Liver (tissue), 9 donors: ENCODE results near the gene MDM4. TPM values are rescaled to one million over a fixed set of nuclear protein-coding genes. Genes with fewer than 3 reads are reported as not detected.
A peak's percentile ranks its signal among the peaks of the same experiment; 100 is the strongest.

Experiments used
- DNase-seq: peaks from one replicate; pipeline ENCODE4 v3.0.0-alpha.2; 2017; ENCODE audit warnings: low spot score
- H3K27ac ChIP-seq, 2 donors: one replicate each; pipeline ENCODE4 v1.7.0; 2013; ENCODE audit warnings: inconsistent platforms in 2 of 2, low read length in 2 of 2, control low read depth in 1 of 2, low read depth in 1 of 2, mild to moderate bottlenecking in 1 of 2
- H3K27me3 ChIP-seq, 4 donors: one replicate each; pipeline versions ENCODE4 v1.6.1 to v1.7.0; 2013; ENCODE audit warnings: low read length in 3 of 4, inconsistent platforms in 1 of 4, mild to moderate bottlenecking in 1 of 4, moderate library complexity in 1 of 4; ENCODE audit not compliant: control insufficient read depth in 4 of 4, insufficient read depth in 4 of 4
- H3K36me3 ChIP-seq, 4 donors: one replicate each; pipeline versions ENCODE4 v1.6.1 to v1.7.0; 2013; ENCODE audit warnings: low read length in 3 of 4, mild to moderate bottlenecking in 3 of 4, low read depth in 1 of 4, moderate library complexity in 1 of 4; ENCODE audit not compliant: control insufficient read depth in 4 of 4, insufficient read depth in 3 of 4
- H3K4me1 ChIP-seq, 4 donors: one replicate each; pipeline versions ENCODE4 v1.6.1 to v1.7.0; 2013; ENCODE audit warnings: low read length in 3 of 4, mild to moderate bottlenecking in 3 of 4, moderate library complexity in 1 of 4; ENCODE audit not compliant: control insufficient read depth in 4 of 4, insufficient read depth in 4 of 4
- H3K4me3 ChIP-seq, 3 donors: one replicate each; pipeline versions ENCODE4 v1.6.1 to v1.7.0; 2013; ENCODE audit warnings: low read length in 3 of 3, control low read depth in 1 of 3, low read depth in 1 of 3, mild to moderate bottlenecking in 1 of 3
- H3K9ac ChIP-seq, 2 donors: one replicate each; pipeline ENCODE4 v1.7.0; 2013; ENCODE audit warnings: low read length in 2 of 2, mild to moderate bottlenecking in 2 of 2, moderate library complexity in 2 of 2, control low read depth in 1 of 2, low read depth in 1 of 2
- H3K9me3 ChIP-seq, 4 donors: one replicate each; pipeline versions ENCODE4 v1.6.1 to v1.7.0; 2013; ENCODE audit warnings: low read length in 3 of 4; ENCODE audit not compliant: control insufficient read depth in 4 of 4
- CTCF ChIP-seq: fragments of 150-350 bp; IDR thresholded peaks from 2 replicates; pipeline ENCODE4 v1.5.1; 2017; ENCODE audit warnings: improper control_type of control experiment, low read depth, low read length; ENCODE audit not compliant: missing input control
- EGR1 ChIP-seq, 2 donors: IDR thresholded peaks; 2 replicates each; pipeline ENCODE4 v1.6.1; 2016 to 2018; ENCODE audit warnings: antibody characterized with exemption in 2 of 2, low read depth in 2 of 2
- FOXA2 ChIP-seq: IDR thresholded peaks from 2 replicates; pipeline ENCODE4 v1.6.1; 2016; ENCODE audit warnings: antibody characterized with exemption
- GABPA ChIP-seq, 2 donors: IDR thresholded peaks in 1 of 2; conservative IDR thresholded peaks in 1 of 2; 2 replicates each; pipeline ENCODE4 v1.6.1; 2016; ENCODE audit warnings: antibody characterized with exemption in 2 of 2, mild to moderate bottlenecking in 1 of 2, moderate library complexity in 1 of 2
- HNF4A ChIP-seq, 2 donors: conservative IDR thresholded peaks; 2 replicates each; pipeline ENCODE4 v1.6.1; 2016; ENCODE audit warnings: antibody characterized with exemption in 2 of 2, mild to moderate bottlenecking in 2 of 2
- HNF4G ChIP-seq: IDR thresholded peaks from 2 replicates; pipeline ENCODE4 v1.6.1; 2016; ENCODE audit warnings: antibody characterized with exemption
- JUND ChIP-seq, 2 donors: IDR thresholded peaks; 2 replicates each; pipeline ENCODE4 v1.6.1; 2016; ENCODE audit warnings: antibody characterized with exemption in 2 of 2
- NR2F2 ChIP-seq: IDR thresholded peaks from 2 replicates; pipeline ENCODE4 v1.6.1; 2016; ENCODE audit warnings: antibody characterized with exemption
- RAD21 ChIP-seq, 2 donors: IDR thresholded peaks; 2 replicates each; pipeline ENCODE4 v1.6.1; 2016; ENCODE audit warnings: antibody characterized with exemption in 2 of 2, mild to moderate bottlenecking in 2 of 2
- REST ChIP-seq: IDR thresholded peaks from 2 replicates; pipeline ENCODE4 v1.6.1; 2016; ENCODE audit warnings: antibody characterized with exemption, mild to moderate bottlenecking
- RXRA ChIP-seq, 2 donors: IDR thresholded peaks; 2 replicates each; pipeline ENCODE4 v1.6.1; 2017 to 2018; ENCODE audit warnings: antibody characterized with exemption in 2 of 2, mild to moderate bottlenecking in 1 of 2
- TAF1 ChIP-seq: conservative IDR thresholded peaks from 2 replicates; pipeline ENCODE4 v1.6.1; 2016; ENCODE audit warnings: antibody characterized with exemption, mild to moderate bottlenecking
- YY1 ChIP-seq: IDR thresholded peaks from 2 replicates; pipeline ENCODE4 v1.6.1; 2016; ENCODE audit warnings: antibody characterized with exemption, mild to moderate bottlenecking
- ZBTB33 ChIP-seq: IDR thresholded peaks from 2 replicates; pipeline ENCODE4 v1.6.1; 2016; ENCODE audit warnings: antibody characterized with exemption
- WGBS: extraction: QIAGEN DNeasy Blood & Tissue Kit; methylation state at CpG from one replicate; pipeline ENCODE4 v1.1.7; 2013; 5-methylcytosine and 5-hydroxymethylcytosine counted together
- polyA plus RNA-seq, 2 donors: library from polyadenylated mRNA; stranded (reverse) in 1 of 2; unstranded in 1 of 2; fragments of 200-250 nt in 1 of 2; fragments of >200 nt in 1 of 2; fragmentation: Nextera tagmentation in 1 of 2; extraction: Ambion mirVana in 1 of 2; gene quantifications; one replicate each; pipeline versions ENCODE4 v1.2.1 to v1.2.3, GENCODE V29; 2013 to 2015
- total RNA-seq, 2 donors: library from RNA; depleted of rRNA; stranded (reverse); fragments of >200 nt; gene quantifications; one replicate each; pipeline ENCODE4 v1.2.3, GENCODE V29; 2014
- donor health status: healthy.
- donor health status: healthy.
- donor health status: healthy.
- donor health status: healthy.
- donor health status: healthy.

Gene MDM4
- total and polyA plus RNA-seq, 4 donors: 1.4 to 56.5 (median 21.6) TPM

GRCh38 chr1:204491655-204492054, 24.6 kb upstream of the MDM4 start:
- peaks cover 0 to 6% (median 0%) of the 10 kb centered on the region in 4 donors for H3K36me3 ChIP-seq
- TF ChIP-seq FOXA2 (no peak), RAD21 (IDR thresholded peaks at IDR 0.05) (no peak), HNF4G (no peak), HNF4A (conservative IDR thresholded peaks at IDR 0.05) (no peak), ZBTB33 (no peak), NR2F2 (no peak), GABPA (IDR thresholded peaks at IDR 0.05 in 1 of 2, conservative IDR thresholded peaks at IDR 0.05 in 1 of 2) (no peak), EGR1 (IDR thresholded peaks at IDR 0.05; ENCODE audit: low read depth in 2 of 2) (no peak), CTCF (no peak)
- peaks cover 0 to 34% (median 24%) of the 10 kb centered on the region in 4 donors for H3K4me1 ChIP-seq
- no peaks in the 10 kb centered on the region for H3K9me3 ChIP-seq
- no peak overlapping the region for H3K4me3 ChIP-seq
- DNase-seq: no peak
- no peaks in the 10 kb centered on the region for H3K27me3 ChIP-seq
- H3K9ac ChIP-seq: no peak overlapping the region
- H3K27ac ChIP-seq: no peak overlapping the region

- Histone ChIP-seq H3K9ac (peak overlapping the region; percentile 52 to 85), H3K36me3 (peaks cover 0 to 6% (median 0%) of the 10 kb centered on the region in 4 donors), H3K9me3 (no peaks in the 10 kb centered on the region), H3K4me1 (peaks cover 0 to 32% (median 24%) of the 10 kb centered on the region in 4 donors), H3K27ac (peak overlapping the region; percentile 81 to 93), H3K4me3 (peak overlapping the region; percentile 38 to 79 (median 75)), H3K27me3 (no peaks in the 10 kb centered on the region)
- 12% methylated on average over 15 of the region's 15 CpGs for WGBS
- TF ChIP-seq NR2F2 (peak; percentile 48), JUND (IDR thresholded peaks at IDR 0.05) (peak in 1 of 2 donors; percentile 20), ZBTB33 (no peak), REST (peak; percentile 42), TAF1 (peak; percentile 32), RXRA (IDR thresholded peaks at IDR 0.05) (peak; percentile 66 to 76), HNF4A (conservative IDR thresholded peaks at IDR 0.05) (peak in 1 of 2 donors; percentile 45), YY1 (peak; percentile 58), HNF4G (no peak)
- no peak for DNase-seq
Observed at GRCh38 chr1:204493145-204493983, 22.8 kb upstream of the MDM4 start.
